ENCODE data around the gene PRPH. TPM values are rescaled to one million over a fixed set of nuclear protein-coding genes. Genes with fewer than 3 reads are reported as not detected.

The PRPH gene
- total RNA-seq, 1 donor from 2014 or later: not detected

DNA sequence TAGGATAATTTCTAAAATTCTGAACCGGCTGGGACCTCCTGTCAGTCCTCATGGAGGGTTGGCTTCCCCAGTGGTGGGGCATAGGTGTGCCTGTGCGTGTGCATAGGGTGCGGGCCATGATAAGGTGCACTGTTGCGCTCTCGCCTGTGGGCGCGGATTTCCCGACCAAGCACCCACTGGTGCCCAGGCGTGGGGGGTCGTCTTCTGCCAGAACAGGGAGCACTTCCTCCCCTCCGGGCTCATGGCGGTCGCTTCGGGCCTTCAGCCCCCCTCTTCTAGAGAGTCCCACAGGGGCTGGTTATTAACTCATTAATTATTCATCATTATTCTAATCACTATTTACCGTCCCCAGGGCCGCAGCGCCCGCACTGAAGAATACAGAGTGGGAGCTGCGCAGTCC, 39.3 kb downstream of the PRPH start:
- DNase-seq (ENCODE audit: low spot score): no peak
- TF ChIP-seq, protein P1, sequence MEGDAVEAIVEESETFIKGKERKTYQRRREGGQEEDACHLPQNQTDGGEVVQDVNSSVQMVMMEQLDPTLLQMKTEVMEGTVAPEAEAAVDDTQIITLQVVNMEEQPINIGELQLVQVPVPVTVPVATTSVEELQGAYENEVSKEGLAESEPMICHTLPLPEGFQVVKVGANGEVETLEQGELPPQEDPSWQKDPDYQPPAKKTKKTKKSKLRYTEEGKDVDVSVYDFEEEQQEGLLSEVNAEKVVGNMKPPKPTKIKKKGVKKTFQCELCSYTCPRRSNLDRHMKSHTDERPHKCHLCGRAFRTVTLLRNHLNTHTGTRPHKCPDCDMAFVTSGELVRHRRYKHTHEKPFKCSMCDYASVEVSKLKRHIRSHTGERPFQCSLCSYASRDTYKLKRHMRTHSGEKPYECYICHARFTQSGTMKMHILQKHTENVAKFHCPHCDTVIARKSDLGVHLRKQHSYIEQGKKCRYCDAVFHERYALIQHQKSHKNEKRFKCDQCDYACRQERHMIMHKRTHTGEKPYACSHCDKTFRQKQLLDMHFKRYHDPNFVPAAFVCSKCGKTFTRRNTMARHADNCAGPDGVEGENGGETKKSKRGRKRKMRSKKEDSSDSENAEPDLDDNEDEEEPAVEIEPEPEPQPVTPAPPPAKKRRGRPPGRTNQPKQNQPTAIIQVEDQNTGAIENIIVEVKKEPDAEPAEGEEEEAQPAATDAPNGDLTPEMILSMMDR (IDR thresholded peaks at IDR 0.05): no peak

DNA sequence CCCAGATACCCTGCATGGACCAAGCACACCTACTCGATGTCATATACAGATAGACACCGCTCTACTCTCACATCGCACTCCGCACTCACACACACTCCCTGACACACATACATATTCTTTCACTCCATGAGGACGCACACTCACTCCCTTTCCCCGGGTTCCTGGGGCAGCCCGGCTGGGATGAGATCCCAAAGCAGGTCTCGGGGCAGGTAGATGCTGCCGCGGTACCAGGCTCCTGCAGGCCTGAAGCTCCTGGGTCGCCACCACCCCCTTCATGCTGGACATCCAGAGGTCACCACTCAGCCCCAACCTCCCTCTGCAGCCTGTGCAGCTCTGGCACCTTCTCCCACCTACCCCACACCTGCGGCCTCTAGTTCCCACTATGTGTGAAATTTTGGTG, 39.7 kb downstream of the PRPH start:
- Mint-ChIP-seq H3K27me3 (ENCODE audit: low read depth) (peaks cover 11% of the 10 kb centered on the region), H3K9me3 (ENCODE audit: low read depth) (no peaks in the 10 kb centered on the region), H3K4me3 (ENCODE audit: unreplicated experiment) (no peak overlapping the region), H3K4me1 (ENCODE audit: low read depth) (peaks cover 21% of the 10 kb centered on the region), H3K36me3 (ENCODE audit: low read depth) (no peaks in the 10 kb centered on the region), H3K27ac (ENCODE audit: unreplicated experiment) (no peak overlapping the region)
- DNase-seq (ENCODE audit: low spot score): no peak
- TF ChIP-seq, protein P1 (IDR thresholded peaks at IDR 0.05): no peak

More for the DNA sequence above, 39.3 kb downstream of the PRPH start:
- Mint-ChIP-seq H3K4me1 (ENCODE audit: low read depth) (peaks cover 17% of the 10 kb centered on the region), H3K36me3 (ENCODE audit: low read depth) (no peaks in the 10 kb centered on the region), H3K27me3 (ENCODE audit: low read depth) (peaks cover 11% of the 10 kb centered on the region), H3K4me3 (ENCODE audit: unreplicated experiment) (no peak overlapping the region), H3K27ac (ENCODE audit: unreplicated experiment) (no peak overlapping the region), H3K9me3 (ENCODE audit: low read depth) (no peaks in the 10 kb centered on the region)

DNA sequence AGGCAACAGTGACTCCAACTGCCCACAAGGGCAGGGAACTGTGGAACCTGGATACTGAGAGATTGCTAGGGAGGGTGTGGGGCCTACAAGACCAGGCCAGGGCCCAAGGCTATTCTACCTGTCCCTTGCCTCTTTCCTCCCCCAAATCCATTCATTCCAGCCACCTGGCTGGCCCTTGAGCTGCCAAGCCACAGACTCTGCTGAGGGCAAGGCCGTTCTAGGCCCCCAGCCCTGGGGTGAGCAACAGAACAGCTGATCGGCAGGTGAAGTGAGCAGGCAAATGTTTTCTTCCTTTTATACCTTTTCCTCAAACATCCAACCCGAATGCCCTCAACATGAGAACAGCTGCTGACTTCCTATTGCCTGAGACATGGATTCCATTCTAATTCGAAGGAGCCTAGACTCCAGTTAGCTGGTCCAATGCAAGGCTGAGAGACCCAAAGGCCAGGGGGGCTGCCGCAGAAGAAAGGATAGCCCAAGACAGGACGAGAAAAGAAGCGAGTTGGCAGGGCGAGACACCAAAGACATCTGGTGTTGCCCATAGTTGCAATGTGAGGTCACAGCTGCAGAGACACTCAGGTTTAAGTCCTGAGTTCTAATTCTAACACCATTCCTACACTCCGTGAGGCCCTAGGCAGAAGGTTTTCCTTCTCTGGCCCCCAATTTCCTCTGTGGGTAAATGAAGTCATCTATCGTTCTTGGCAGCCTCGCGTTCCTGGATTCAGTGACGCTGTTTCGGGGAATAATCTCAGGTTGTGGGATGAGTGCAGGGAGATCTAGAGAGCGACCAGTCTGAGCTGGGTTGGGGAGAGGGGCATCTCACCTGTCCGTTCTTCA, 40.4 kb downstream of the PRPH start:
- peaks cover 27% of the 10 kb centered on the region for H3K4me1 Mint-ChIP-seq (ENCODE audit: low read depth)
- H3K27me3 Mint-ChIP-seq (ENCODE audit: low read depth): peaks cover 11% of the 10 kb centered on the region
- TF ChIP-seq, protein P1 (IDR thresholded peaks at IDR 0.05): no peak
- no peak for DNase-seq (ENCODE audit: low spot score)
- H3K27ac Mint-ChIP-seq (ENCODE audit: unreplicated experiment): no peak overlapping the region
- H3K36me3 Mint-ChIP-seq (ENCODE audit: low read depth): no peaks in the 10 kb centered on the region
- H3K9me3 Mint-ChIP-seq (ENCODE audit: low read depth): no peaks in the 10 kb centered on the region
- H3K4me3 Mint-ChIP-seq (ENCODE audit: unreplicated experiment): no peak overlapping the region

DNA sequence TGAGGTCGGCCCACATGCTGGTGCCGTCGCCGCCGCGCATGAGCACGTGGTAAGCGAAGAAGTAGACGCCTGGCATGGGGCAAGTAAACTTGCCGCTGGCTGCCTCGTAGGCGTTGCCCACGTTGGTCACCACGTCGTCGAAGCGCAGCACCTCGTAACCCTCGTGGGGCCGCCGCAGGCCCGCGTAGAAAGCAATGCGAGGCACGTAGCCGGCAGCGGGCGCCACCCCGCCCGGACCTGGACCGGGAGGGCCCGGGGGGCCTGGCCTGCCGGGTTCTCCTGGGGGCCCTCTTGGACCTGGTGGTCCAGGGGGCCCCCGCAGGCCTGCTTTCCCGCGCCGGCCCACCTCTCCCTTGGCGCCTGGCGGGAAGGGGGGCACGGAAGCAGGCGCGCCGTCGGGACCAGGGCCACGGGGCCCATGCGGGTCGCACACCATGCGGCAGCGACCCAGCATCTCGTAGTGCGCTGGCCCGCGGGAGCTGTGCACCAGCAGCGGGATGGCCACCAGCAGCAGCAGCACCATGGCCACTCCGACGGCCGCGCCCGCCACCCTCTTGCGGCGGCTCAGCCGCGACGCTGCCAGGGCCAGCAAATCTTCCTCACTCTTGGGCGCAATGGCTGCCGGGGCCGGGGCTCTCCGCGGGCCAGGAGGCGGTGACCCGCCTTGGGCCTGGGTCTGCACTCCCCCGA, 41.2 kb downstream of the PRPH start:
- no peak for DNase-seq (ENCODE audit: low spot score)
- TF ChIP-seq, protein P1 (IDR thresholded peaks at IDR 0.05): no peak
- Mint-ChIP-seq H3K36me3 (ENCODE audit: low read depth) (no peaks in the 10 kb centered on the region), H3K27me3 (ENCODE audit: low read depth) (peaks cover 11% of the 10 kb centered on the region), H3K27ac (ENCODE audit: unreplicated experiment) (no peak overlapping the region), H3K4me3 (ENCODE audit: unreplicated experiment) (no peak overlapping the region), H3K9me3 (ENCODE audit: low read depth) (no peaks in the 10 kb centered on the region), H3K4me1 (ENCODE audit: low read depth) (peaks cover 27% of the 10 kb centered on the region)
